K562 (cell line): ENCODE measurements around the gene PIANP. TPM values are rescaled to one million over a fixed set of nuclear protein-coding genes. Genes with fewer than 3 reads are reported as not detected.

Experiments
- BDP1 ChIP-seq: IDR thresholded peaks from 3 replicates; pipeline ENCODE4 v1.6.1; 2011; ENCODE audit not compliant: insufficient read length, insufficient read depth
- CBX2 ChIP-seq: fragments of 200-600 bp; sonication (generic); IDR thresholded peaks from one replicate; pipeline ENCODE4 v1.6.1; 2012; ENCODE audit warnings: mild to moderate bottlenecking, low read length, inconsistent platforms; ENCODE audit not compliant: insufficient read depth, poor library complexity, severe bottlenecking
- CREB1 ChIP-seq, 2 experiments: sonication (generic) in 1 of 2; formaldehyde crosslinking in 1 of 2; IDR thresholded peaks; 2 replicates each; pipeline versions ENCODE4 v1.6.1 to v1.8.0; 2012 to 2022; ENCODE audit warnings: inconsistent platforms in 1 of 2, mild to moderate bottlenecking in 1 of 2, missing genetic modification reagents in 1 of 2, moderate library complexity in 1 of 2
- ERF ChIP-seq: fragments of 450-650 bp; formaldehyde crosslinking; IDR thresholded peaks from 2 replicates; pipeline ENCODE4 v1.4.0; 2020; ENCODE audit warnings: mild to moderate bottlenecking, mixed read lengths
- GTF2F1 ChIP-seq: IDR thresholded peaks from 2 replicates; pipeline ENCODE4 v1.6.1; 2011; ENCODE audit warnings: low read depth, low read length, improper control_type of control experiment
- JUND ChIP-seq, 2 experiments: IDR thresholded peaks; 2 replicates in 1 of 2; 3 replicates in 1 of 2; pipeline ENCODE4 v1.6.1; 2011; ENCODE audit warnings: borderline replicate concordance in 2 of 2, low read depth in 2 of 2, low read length in 2 of 2, improper control_type of control experiment in 1 of 2, missing biosample characterization in 1 of 2, missing genetic modification characterization in 1 of 2, missing genetic modification reagents in 1 of 2
- KDM2B ChIP-seq: fragments of 250-450 bp; sonication (Bioruptor Pico); IDR thresholded peaks from 2 replicates; pipeline ENCODE4 v1.8.0; 2021; ENCODE audit warnings: mild to moderate bottlenecking, moderate library complexity
- KLF16 ChIP-seq: IDR thresholded peaks from 2 replicates; pipeline ENCODE4 v1.6.1; 2016; ENCODE audit warnings: antibody characterized with exemption
- LEF1 ChIP-seq: fragments of 450-650 bp; IDR thresholded peaks from 2 replicates; pipeline ENCODE4 v1.6.1; 2016; ENCODE audit warnings: mild to moderate bottlenecking
- MAFG ChIP-seq: fragments of 450-650 bp; conservative IDR thresholded peaks from 2 replicates; pipeline ENCODE4 v1.6.1; 2016; ENCODE audit warnings: missing genetic modification characterization, missing compliant biosample characterization
- MEF2D ChIP-seq: conservative IDR thresholded peaks from 2 replicates; pipeline ENCODE4 v1.6.1; 2016; ENCODE audit warnings: low read depth, missing genetic modification characterization, missing compliant biosample characterization
- MXD1 ChIP-seq: fragments of 250-450 bp; sonication (Bioruptor Pico); IDR thresholded peaks from 2 replicates; pipeline ENCODE4 v1.8.0; 2021; ENCODE audit warnings: borderline replicate concordance, mild to moderate bottlenecking, moderate library complexity; ENCODE audit not compliant: poor library complexity, severe bottlenecking
- RAD51 ChIP-seq: fragments of 450-650 bp; IDR thresholded peaks from 2 replicates; pipeline ENCODE4 v1.7.1; 2016; ENCODE audit warnings: low read depth, mild to moderate bottlenecking, borderline replicate concordance
- RFX1 ChIP-seq: fragments of 450-650 bp; IDR thresholded peaks from 2 replicates; pipeline ENCODE4 v1.6.1; 2016; ENCODE audit warnings: mild to moderate bottlenecking, moderate library complexity
- RHOXF2B ChIP-seq: fragments of 250-450 bp; sonication (Bioruptor Pico); conservative IDR thresholded peaks from 2 replicates; pipeline ENCODE4 v1.5.1; 2021
- SETDB1 ChIP-seq: IDR thresholded peaks from one replicate; pipeline ENCODE4 v1.6.1; 2012; ENCODE audit warnings: low read length, control low read depth, inconsistent platforms
- ZKSCAN8 ChIP-seq: fragments of 200-800 bp; sonication (Bioruptor generic); IDR thresholded peaks from 2 replicates; pipeline ENCODE4 v1.6.1; 2016; ENCODE audit warnings: missing genetic modification characterization, missing compliant biosample characterization
- ZNF512 ChIP-seq: IDR thresholded peaks from 2 replicates; pipeline ENCODE4 v1.6.1; 2016; ENCODE audit warnings: missing genetic modification characterization, missing compliant biosample characterization
- ZNF639 ChIP-seq, 2 experiments: fragments of 200-800 bp in 1 of 2; sonication (Bioruptor generic) in 1 of 2; sonication (generic) in 1 of 2; formaldehyde crosslinking in 1 of 2; IDR thresholded peaks in 1 of 2; conservative IDR thresholded peaks in 1 of 2; 2 replicates each; pipeline versions ENCODE4 v1.5.0 to v1.6.1; 2016 to 2020; ENCODE audit warnings: missing compliant biosample characterization in 1 of 2, missing genetic modification characterization in 1 of 2, missing genetic modification reagents in 1 of 2
- ZNF785 ChIP-seq: fragments of 250-450 bp; sonication (Bioruptor Pico); IDR thresholded peaks from 2 replicates; pipeline ENCODE4 v1.4.0; 2020; ENCODE audit warnings: mild to moderate bottlenecking
- polyA plus RNA-seq, 8 experiments: library from polyadenylated mRNA; depleted of rRNA in 4 of 8; stranded (reverse) in 5 of 8; unstranded in 3 of 8; fragments of >200 nt; fragmentation: Nextera tagmentation in 2 of 8; fragmentation: Illumina TruSeq in 1 of 8; extraction: Ambion mirVana in 2 of 8; extraction: Trizol in 1 of 8; gene quantifications; 2 replicates each; pipeline versions ENCODE4 v1.2.1 to v1.2.3, GENCODE V29; 2011 to 2014; ENCODE audit warnings: inconsistent platforms in 1 of 8, missing spikeins in 1 of 8
- total RNA-seq, 7 experiments: library from RNA; depleted of rRNA in 6 of 7; stranded (reverse); fragments of >200 nt in 6 of 7; fragmentation: Illumina TruSeq in 2 of 7; extraction: Trizol in 2 of 7; gene quantifications; 2 replicates each; pipeline versions ENCODE4 v1.2.1 to v1.2.3, GENCODE V29; 2011 to 2021; ENCODE audit warnings: low replicate concordance in 1 of 7
- TF ChIP-seq, protein P1 (sequence below): fragments of 450-650 bp; formaldehyde crosslinking; IDR thresholded peaks from 2 replicates; pipeline ENCODE4 v1.4.0; 2022; ENCODE audit warnings: missing genetic modification characterization
- TF ChIP-seq, protein P2 (sequence below): IDR thresholded peaks from 2 replicates; pipeline ENCODE4 v1.6.1; 2011; ENCODE audit not compliant: insufficient read length; ENCODE audit errors: extremely low read depth

PIANP gene
- total and polyA plus RNA-seq, 9 of the 15 experiments (the other 6 are each of a cell fraction or from before 2014, with no cell fraction given): 0.07 TPM; not detected in 8

DNA sequence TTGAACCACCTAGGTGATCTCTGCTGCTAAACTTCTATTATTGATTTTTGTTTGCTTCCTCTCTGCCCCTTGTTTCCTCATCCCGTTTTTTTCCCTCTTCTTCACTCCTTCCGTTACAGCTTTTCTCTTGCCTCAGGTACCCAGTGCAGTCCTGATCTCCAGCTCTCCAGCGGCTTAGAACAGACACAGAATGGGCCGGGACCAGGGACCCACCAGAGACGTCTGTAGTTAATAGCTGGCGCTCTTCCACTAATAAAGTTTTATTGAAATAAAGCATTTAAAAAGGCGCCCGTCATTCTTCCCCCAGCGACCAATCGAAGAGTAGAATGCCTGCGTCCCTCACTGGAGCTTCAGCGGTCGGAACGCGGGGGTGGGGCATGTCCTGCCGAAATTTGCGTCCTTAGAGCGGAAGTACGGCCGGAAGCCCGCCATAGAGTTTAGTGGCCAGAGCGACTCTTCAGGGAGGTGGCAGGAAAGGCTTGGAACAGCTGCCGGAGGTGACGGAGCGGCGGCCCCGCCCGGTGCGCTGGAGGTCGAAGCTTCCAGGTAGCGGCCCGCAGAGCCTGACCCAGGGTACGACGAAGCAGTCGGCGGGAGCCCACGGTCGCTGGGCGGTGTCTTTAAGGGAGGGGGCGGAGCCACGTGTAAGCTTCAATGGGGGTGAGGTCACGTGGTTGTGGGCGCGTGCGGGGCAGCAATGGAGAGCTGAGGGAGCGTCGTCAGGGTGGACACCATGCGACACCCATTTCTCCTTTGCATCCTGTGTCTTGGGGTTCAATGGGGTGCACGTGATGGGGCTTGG, 23.2 kb upstream of the PIANP start, which contains the start of gene COPS7A (continued):
- TF ChIP-seq ERF (no peak), CREB1 (IDR thresholded peaks at IDR 0.05) (peak; percentile 87), CREB1 (CRISPR knock-in tag; IDR thresholded peaks at IDR 0.05) (peak; percentile 91), RAD51 (peak; percentile 97), BDP1 (no peak), SETDB1 (no peak), MEF2D (tag) (no peak), LEF1 (no peak), KDM2B (no peak), MAFG (no peak), GTF2F1 (peak; percentile 41; the same call in 1 of the 2 replicates), MXD1 (CRISPR knock-in tag) (peak; percentile 50), ZNF512 (tag) (no peak), KLF16 (no peak), RHOXF2B (CRISPR knock-in tag) (no peak), CBX2 (no peak), ZNF639 (CRISPR knock-in tag; conservative IDR thresholded peaks at IDR 0.05 in 1 of 2, IDR thresholded peaks at IDR 0.05 in 1 of 2) (peak in 1 of 2 experiments; percentile 88; a peak in 2 of 4 replicates), JUND (IDR thresholded peaks at IDR 0.05; ENCODE audit: borderline replicate concordance, low read depth, low read length) (peak; percentile 55; the same call in 1 of the 2 replicates), JUND (tag; IDR thresholded peaks at IDR 0.05; ENCODE audit: borderline replicate concordance, low read depth, low read length) (no peak), ZKSCAN8 (CRISPR knock-in tag) (no peak), RFX1 (no peak), ZNF785 (CRISPR knock-in tag) (no peak)
- TF ChIP-seq, protein P1, sequence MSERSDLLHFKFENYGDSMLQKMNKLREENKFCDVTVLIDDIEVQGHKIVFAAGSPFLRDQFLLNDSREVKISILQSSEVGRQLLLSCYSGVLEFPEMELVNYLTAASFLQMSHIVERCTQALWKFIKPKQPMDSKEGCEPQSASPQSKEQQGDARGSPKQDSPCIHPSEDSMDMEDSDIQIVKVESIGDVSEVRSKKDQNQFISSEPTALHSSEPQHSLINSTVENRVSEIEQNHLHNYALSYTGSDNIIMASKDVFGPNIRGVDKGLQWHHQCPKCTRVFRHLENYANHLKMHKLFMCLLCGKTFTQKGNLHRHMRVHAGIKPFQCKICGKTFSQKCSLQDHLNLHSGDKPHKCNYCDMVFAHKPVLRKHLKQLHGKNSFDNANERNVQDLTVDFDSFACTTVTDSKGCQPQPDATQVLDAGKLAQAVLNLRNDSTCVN (CRISPR knock-in tag): 0 out of 2 replicates have a peak, but pooled peaks have one; percentile 21
- TF ChIP-seq, protein P2, sequence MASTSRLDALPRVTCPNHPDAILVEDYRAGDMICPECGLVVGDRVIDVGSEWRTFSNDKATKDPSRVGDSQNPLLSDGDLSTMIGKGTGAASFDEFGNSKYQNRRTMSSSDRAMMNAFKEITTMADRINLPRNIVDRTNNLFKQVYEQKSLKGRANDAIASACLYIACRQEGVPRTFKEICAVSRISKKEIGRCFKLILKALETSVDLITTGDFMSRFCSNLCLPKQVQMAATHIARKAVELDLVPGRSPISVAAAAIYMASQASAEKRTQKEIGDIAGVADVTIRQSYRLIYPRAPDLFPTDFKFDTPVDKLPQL: no peak
